A673 (cell line): ENCODE data around the gene CYYR1. TPM values are rescaled to one million over a fixed set of nuclear protein-coding genes. Genes with fewer than 3 reads are reported as not detected.

ENCODE experiments used
- BruUV-seq: library from RNA; stranded (reverse); fragments of 400-500 nt; replicated peaks from 2 replicates; lab custom pipeline; 2021; lab: Mats Ljungman, UMichigan
- CTCF ChIA-PET: fragments of 300-600 bp; sonication (Branson Sonifier 250); formaldehyde crosslinking; loops from one replicate; lab custom pipeline; 2022; ENCODE audit warnings: antibody characterized with exemption; lab: Charles Lee
- POLR2A ChIA-PET: fragments of 300-600 bp; sonication (Branson Sonifier 250); formaldehyde crosslinking; loops from one replicate; lab custom pipeline; 2022; ENCODE audit warnings: antibody characterized with exemption; ENCODE audit not compliant: low non-redundant PET; lab: Charles Lee
- DNase-seq: peaks from one replicate; pipeline ENCODE4 v3.0.0-alpha.2; 2015; ENCODE audit warnings: low spot score
- H3K27ac ChIP-seq: fragments of 200-600 bp; sonication (generic); 2 replicates; pipeline ENCODE4 v1.5.1; 2016; ENCODE audit warnings: mixed run types, low read depth, mild to moderate bottlenecking, mixed read lengths, antibody characterized with exemption, low read length; ENCODE audit not compliant: poor library complexity, severe bottlenecking
- H3K27me3 ChIP-seq: fragments of 200-600 bp; sonication (generic); replicated peaks from 2 replicates; pipeline ENCODE4 v1.6.1; 2017; ENCODE audit warnings: mixed run types, low read depth, mild to moderate bottlenecking, mixed read lengths, antibody characterized with exemption, low read length; ENCODE audit not compliant: insufficient read depth, poor library complexity
- H3K36me3 ChIP-seq: fragments of 200-600 bp; sonication (generic); 2 replicates; pipeline ENCODE4 v1.6.1; 2016; ENCODE audit warnings: mixed run types, mild to moderate bottlenecking, mixed read lengths, antibody characterized with exemption, low read length; ENCODE audit not compliant: insufficient read depth, poor library complexity, severe bottlenecking
- H3K4me1 ChIP-seq: fragments of 200-600 bp; sonication (generic); 2 replicates; pipeline ENCODE4 v1.6.1; 2017; ENCODE audit warnings: mixed run types, mild to moderate bottlenecking, mixed read lengths, antibody characterized with exemption, low read length; ENCODE audit not compliant: insufficient read depth, poor library complexity, severe bottlenecking
- H3K4me3 ChIP-seq: fragments of 200-600 bp; sonication (generic); 2 replicates; pipeline ENCODE4 v1.5.1; 2016; ENCODE audit warnings: low read depth, mixed run types, mild to moderate bottlenecking, mixed read lengths, low read length; ENCODE audit not compliant: poor library complexity, severe bottlenecking
- H3K9me3 ChIP-seq: fragments of 200-600 bp; sonication (generic); 2 replicates; pipeline ENCODE4 v1.6.1; 2016; ENCODE audit warnings: mixed run types, low read depth, mild to moderate bottlenecking, mixed read lengths, antibody characterized with exemption, low read length; ENCODE audit not compliant: poor library complexity, severe bottlenecking
- CTCF ChIP-seq: fragments of 300-800, 200-600 bp; sonication (generic); conservative IDR thresholded peaks from 2 replicates; pipeline ENCODE4 v1.5.1; 2017; ENCODE audit warnings: low read depth, mild to moderate bottlenecking, antibody characterized with exemption, low read length, moderate library complexity, mixed read lengths
- EZH2 ChIP-seq: fragments of 200-600 bp; sonication (generic); IDR thresholded peaks from 2 replicates; pipeline ENCODE4 v1.6.1; 2017; ENCODE audit warnings: borderline replicate concordance, low read depth, mild to moderate bottlenecking, mixed read lengths, antibody characterized with exemption, low read length; ENCODE audit not compliant: poor library complexity, severe bottlenecking
- intact Hi-C: fragments of 100-400 bp; cut with micrococcal nuclease; formaldehyde crosslinking; loops from one replicate; pipeline ENCODE4 v1.10.0; 2022; ENCODE audit not compliant: unreplicated experiment
- total RNA-seq: library from RNA; stranded (reverse); gene quantifications from 2 replicates; pipeline ENCODE4 v1.2.3, GENCODE V29; 2021

CYYR1 gene
- total RNA-seq, 1 experiment from 2014 or later = 96.4 TPM

- BruUV-seq = no TSS peak
- no peak for TF ChIP-seq EZH2
- TF ChIP-seq CTCF = no peak
- H3K4me1 ChIP-seq = no peaks in the 10 kb centered on the region
- ChIA-PET CTCF (no interaction called here), POLR2A (no interaction called here)
- H3K27me3 ChIP-seq = no peaks in the 10 kb centered on the region
- H3K9me3 ChIP-seq = no peaks in the 10 kb centered on the region
- peak; percentile 48 for DNase-seq
- intact Hi-C loops = loop anchor here (10.0 kb wide), 1 partner anchor 585 kb away; no protein-coding TSS in a partner anchor
- no peaks in the 10 kb centered on the region for H3K36me3 ChIP-seq
- no peak overlapping the region for H3K27ac ChIP-seq
- no peak overlapping the region for H3K4me3 ChIP-seq
Observed at GRCh38 chr21:26469789-26470188, 103.3 kb downstream of the CYYR1 start.

- Histone ChIP-seq H3K4me3 (no peak overlapping the region), H3K27me3 (no peaks in the 10 kb centered on the region), H3K36me3 (no peaks in the 10 kb centered on the region), H3K4me1 (no peaks in the 10 kb centered on the region), H3K9me3 (no peaks in the 10 kb centered on the region), H3K27ac (no peak overlapping the region)
- ChIA-PET POLR2A (no interaction called here), CTCF (no interaction called here)
- DNase-seq = no peak
- BruUV-seq = no TSS peak
- intact Hi-C loops = loop anchor here (10.0 kb wide), 1 partner anchor 581 kb away; no protein-coding TSS in a partner anchor
- no peak for TF ChIP-seq CTCF
- TF ChIP-seq EZH2 = no peak
Observed at GRCh38 chr21:26465916-26466315, 107.2 kb downstream of the CYYR1 start.

- intact Hi-C loops = loop anchor here (10.0 kb wide), 1 partner anchor 577 kb away; no protein-coding TSS in a partner anchor
- peak; percentile 54 for DNase-seq
- POLR2A ChIA-PET = no interaction called here
- no peaks in the 10 kb centered on the region for H3K27me3 ChIP-seq
- BruUV-seq = no TSS peak
- CTCF ChIA-PET = no interaction called here
- no peaks in the 10 kb centered on the region for H3K4me1 ChIP-seq
- H3K27ac ChIP-seq = no peak overlapping the region
- H3K4me3 ChIP-seq = no peak overlapping the region
- H3K9me3 ChIP-seq = no peaks in the 10 kb centered on the region
- no peaks in the 10 kb centered on the region for H3K36me3 ChIP-seq
- no peak for TF ChIP-seq CTCF
- no peak for TF ChIP-seq EZH2
Observed at GRCh38 chr21:26461500-26461899, 111.6 kb downstream of the CYYR1 start.
